Chondrocyte (in vitro differentiated cells): Measurements from ENCODE around the gene GSTM4. TPM values are rescaled to one million over a fixed set of nuclear protein-coding genes. Genes with fewer than 3 reads are reported as not detected.
A peak's percentile ranks its signal among the peaks of the same experiment; 100 is the strongest.

Source experiments
- DNase-seq: peaks from one replicate; pipeline ENCODE4 v3.0.0; 2021; ENCODE audit warnings: mixed read lengths, low spot score
- H3K27ac Mint-ChIP-seq: one replicate; pipeline ENCODE4 v1.8.0; 2021; ENCODE audit warnings: mild to moderate bottlenecking, moderate library complexity, mixed read lengths; ENCODE audit not compliant: unreplicated experiment
- H3K27me3 Mint-ChIP-seq: 2 replicates; pipeline ENCODE4 v1.8.0; 2021; ENCODE audit warnings: low read depth, mixed read lengths
- H3K36me3 Mint-ChIP-seq: 2 replicates; pipeline ENCODE4 v1.8.0; 2021; ENCODE audit warnings: low read depth, mixed read lengths
- H3K4me1 Mint-ChIP-seq: 2 replicates; pipeline ENCODE4 v1.8.0; 2021; ENCODE audit warnings: low read depth, mild to moderate bottlenecking, mixed read lengths
- H3K4me3 Mint-ChIP-seq: one replicate; pipeline ENCODE4 v1.8.0; 2021; ENCODE audit warnings: mild to moderate bottlenecking, moderate library complexity, mixed read lengths; ENCODE audit not compliant: unreplicated experiment
- H3K9me3 Mint-ChIP-seq: 2 replicates; pipeline ENCODE4 v1.8.0; 2021; ENCODE audit warnings: low read depth, mixed read lengths
- total RNA-seq: library from RNA; stranded (reverse); gene quantifications from 3 replicates; pipeline ENCODE4 v1.2.1, GENCODE V29; 2021
- TF ChIP-seq, protein P1 (sequence below): fragments of 200-600 bp; sonication (generic); IDR thresholded peaks from 2 replicates; pipeline ENCODE4 v1.5.0; 2021; ENCODE audit warnings: antibody characterized with exemption, mild to moderate bottlenecking, moderate library complexity

The GSTM4 gene
- total RNA-seq, 1 donor from 2014 or later: 14.5 TPM

DNA sequence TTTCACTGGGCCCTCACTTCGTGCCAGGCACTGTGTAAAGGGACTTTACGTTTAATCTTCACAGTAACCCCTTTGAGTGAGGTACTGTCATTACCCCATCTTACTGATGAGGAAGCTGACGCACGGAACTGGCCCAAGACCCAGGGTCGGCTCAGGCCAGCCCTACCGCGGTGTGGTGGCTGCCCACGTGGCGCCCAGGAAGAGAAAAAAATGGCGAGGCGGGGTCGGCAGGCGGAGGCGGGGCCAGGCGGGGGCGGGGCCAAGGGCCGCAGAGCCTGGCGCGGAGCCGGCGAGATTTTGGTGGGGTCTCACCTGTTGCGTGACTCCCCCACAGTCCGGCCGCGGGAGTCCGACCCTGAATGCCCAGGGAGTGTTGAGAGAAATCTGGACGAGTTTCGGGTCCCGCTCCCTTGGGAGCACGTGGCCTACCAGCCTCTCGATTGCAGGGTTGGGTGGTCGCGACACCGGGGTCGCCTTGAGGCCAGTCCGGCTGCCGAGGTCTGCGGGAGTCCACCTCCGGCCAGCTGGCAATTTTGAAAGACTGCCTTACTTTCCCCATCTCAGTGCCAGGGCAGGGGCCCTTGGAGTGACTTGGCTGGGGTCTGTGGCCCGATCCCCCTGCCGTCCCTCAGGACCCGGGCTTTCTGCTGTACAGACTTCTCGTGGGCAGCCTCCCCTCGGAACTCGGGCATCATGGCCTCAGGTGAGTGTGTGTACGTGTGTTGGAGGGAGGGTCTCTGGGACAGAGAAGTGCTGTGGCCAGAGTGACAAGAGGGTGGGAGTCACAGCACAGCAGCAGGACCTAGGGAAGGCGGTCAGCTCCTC lies 36.1 kb upstream of the GSTM4 start, which contains the start of the genes AMPD2 and GNAT2:
TSS of gene AMPD2 (plus strand) at position 262 of the 825 bp plus-strand sequence. CDS start 1,339 bp downstream, outside the sequence.
TSS of gene GNAT2 (minus strand) at position 41 of the 825 bp plus-strand sequence. CDS start 6,746 bp downstream, outside the sequence.
- H3K4me1 Mint-ChIP-seq: peaks cover 52% of the 10 kb centered on the region
- H3K36me3 Mint-ChIP-seq: no peaks in the 10 kb centered on the region
- H3K4me3 Mint-ChIP-seq: peak within 1 kb of the TSS; percentile 99
- no peaks in the 10 kb centered on the region for H3K9me3 Mint-ChIP-seq
- no peaks in the 10 kb centered on the region for H3K27me3 Mint-ChIP-seq
- TF ChIP-seq, protein P1, sequence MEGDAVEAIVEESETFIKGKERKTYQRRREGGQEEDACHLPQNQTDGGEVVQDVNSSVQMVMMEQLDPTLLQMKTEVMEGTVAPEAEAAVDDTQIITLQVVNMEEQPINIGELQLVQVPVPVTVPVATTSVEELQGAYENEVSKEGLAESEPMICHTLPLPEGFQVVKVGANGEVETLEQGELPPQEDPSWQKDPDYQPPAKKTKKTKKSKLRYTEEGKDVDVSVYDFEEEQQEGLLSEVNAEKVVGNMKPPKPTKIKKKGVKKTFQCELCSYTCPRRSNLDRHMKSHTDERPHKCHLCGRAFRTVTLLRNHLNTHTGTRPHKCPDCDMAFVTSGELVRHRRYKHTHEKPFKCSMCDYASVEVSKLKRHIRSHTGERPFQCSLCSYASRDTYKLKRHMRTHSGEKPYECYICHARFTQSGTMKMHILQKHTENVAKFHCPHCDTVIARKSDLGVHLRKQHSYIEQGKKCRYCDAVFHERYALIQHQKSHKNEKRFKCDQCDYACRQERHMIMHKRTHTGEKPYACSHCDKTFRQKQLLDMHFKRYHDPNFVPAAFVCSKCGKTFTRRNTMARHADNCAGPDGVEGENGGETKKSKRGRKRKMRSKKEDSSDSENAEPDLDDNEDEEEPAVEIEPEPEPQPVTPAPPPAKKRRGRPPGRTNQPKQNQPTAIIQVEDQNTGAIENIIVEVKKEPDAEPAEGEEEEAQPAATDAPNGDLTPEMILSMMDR: no peak
- DNase-seq: no peak
- peak within 1 kb of the TSS; percentile 97 for H3K27ac Mint-ChIP-seq

DNA sequence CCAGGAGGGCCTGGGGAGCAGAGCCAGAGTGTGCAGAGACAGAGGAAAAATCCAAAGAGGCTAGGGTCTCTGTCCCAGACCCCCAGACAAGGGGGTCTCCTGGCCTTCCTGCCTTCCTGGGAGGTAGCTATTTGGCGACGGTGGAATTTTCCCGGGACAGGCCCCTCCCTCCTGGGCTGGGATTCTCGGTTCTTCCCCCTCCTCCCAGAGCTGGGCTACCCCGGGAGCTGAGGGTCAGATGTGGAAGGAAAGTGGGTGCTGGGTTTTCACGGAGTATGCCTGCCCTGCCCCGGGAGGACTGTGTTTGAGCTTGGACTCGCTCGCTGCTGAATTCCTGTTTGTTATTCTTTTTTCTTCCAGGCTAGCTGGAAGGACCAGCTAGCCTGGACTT lies 35.5 kb upstream of the GSTM4 start:
- Mint-ChIP-seq H3K36me3 (no peaks in the 10 kb centered on the region), H3K4me3 (peak overlapping the region; percentile 99), H3K9me3 (no peaks in the 10 kb centered on the region), H3K27me3 (no peaks in the 10 kb centered on the region), H3K4me1 (peaks cover 55% of the 10 kb centered on the region), H3K27ac (peak overlapping the region; percentile 97)
- DNase-seq: no peak
- TF ChIP-seq, protein P1: no peak

DNA sequence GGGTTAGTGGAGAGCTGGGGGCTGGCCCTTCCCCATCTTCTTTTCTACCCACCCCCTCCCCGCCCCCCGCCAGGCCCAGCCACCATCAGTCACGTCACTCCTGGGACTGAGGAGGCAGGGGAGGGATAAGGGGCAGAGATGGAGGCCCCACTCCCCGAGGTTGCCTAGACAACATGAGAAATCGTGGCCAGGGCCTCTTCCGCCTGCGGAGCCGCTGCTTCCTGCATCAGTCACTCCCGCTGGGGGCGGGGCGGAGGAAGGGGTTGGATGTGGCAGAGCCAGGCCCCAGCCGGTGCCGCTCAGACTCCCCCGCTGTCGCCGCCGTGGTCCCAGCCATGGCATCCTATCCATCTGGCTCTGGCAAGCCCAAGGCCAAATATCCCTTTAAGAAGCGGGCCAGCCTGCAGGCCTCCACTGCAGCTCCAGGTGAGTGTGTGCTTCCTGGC lies 35.0 kb upstream of the GSTM4 start:
- peak; percentile 98 for DNase-seq
- peaks cover under 1% of the 10 kb centered on the region for H3K36me3 Mint-ChIP-seq
- TF ChIP-seq, protein P1: no peak
- H3K27ac Mint-ChIP-seq: peak overlapping the region; percentile 97
- H3K27me3 Mint-ChIP-seq: no peaks in the 10 kb centered on the region
- H3K4me3 Mint-ChIP-seq: peak overlapping the region; percentile 99
- H3K4me1 Mint-ChIP-seq: peaks cover 56% of the 10 kb centered on the region
- no peaks in the 10 kb centered on the region for H3K9me3 Mint-ChIP-seq

DNA sequence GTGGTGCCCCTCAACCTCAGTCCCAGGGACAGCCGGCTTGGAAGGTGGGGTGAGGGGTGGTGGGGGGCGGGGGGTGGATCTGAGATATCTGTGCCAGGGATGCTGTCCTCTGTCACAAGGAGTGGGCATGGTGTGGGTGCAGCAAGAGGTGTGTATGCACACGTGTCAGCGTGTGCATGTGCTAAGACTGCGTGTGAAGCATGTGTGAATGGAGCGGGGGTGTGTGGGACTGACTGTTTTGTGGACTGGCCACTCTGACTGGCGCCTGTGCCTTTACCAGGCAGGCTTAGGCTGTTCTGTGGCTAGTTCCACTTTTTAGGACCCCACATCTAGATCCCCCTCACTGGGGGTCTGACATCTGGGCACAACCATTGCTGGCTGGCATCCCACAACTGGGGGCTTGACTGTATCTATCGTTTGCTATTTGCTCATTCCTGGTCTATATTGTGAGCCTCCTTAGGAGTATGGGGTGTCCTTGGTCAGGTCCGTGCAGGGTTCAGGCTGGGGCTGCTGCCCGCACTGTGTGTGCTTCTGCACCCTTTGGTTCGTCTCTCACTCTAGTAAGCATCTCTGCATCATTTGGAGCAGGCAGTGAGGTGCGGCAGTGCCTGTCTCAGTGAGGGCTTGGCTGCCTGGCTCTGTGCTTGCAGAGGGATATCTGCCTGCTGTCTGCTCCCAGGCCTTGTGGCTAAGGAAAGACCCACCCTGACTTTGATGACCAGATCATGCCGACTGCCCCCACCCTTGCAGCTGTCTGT lies 34.3 kb upstream of the GSTM4 start:
- H3K9me3 Mint-ChIP-seq: no peaks in the 10 kb centered on the region
- peaks cover 56% of the 10 kb centered on the region for H3K4me1 Mint-ChIP-seq
- H3K27me3 Mint-ChIP-seq: no peaks in the 10 kb centered on the region
- no peak for DNase-seq
- H3K36me3 Mint-ChIP-seq: peaks cover 7% of the 10 kb centered on the region
- peak overlapping the region; percentile 99 for H3K4me3 Mint-ChIP-seq
- TF ChIP-seq, protein P1: no peak
- peak overlapping the region; percentile 41 for H3K27ac Mint-ChIP-seq
